Calu3 (cell line): ENCODE measurements around the gene CXCR2. TPM values are rescaled to one million over a fixed set of nuclear protein-coding genes. Genes with fewer than 3 reads are reported as not detected.

Source experiments
- BruUV-seq: library from RNA; stranded (reverse); fragments of 400-500 nt; replicated peaks from 2 replicates; lab custom pipeline; 2021; lab: Mats Ljungman, UMichigan
- CTCF ChIA-PET: fragments of 300-600 bp; sonication (Branson Sonifier 250); formaldehyde crosslinking; loops from one replicate; lab custom pipeline; 2022; ENCODE audit warnings: antibody characterized with exemption; lab: Charles Lee
- DNase-seq: peaks from one replicate; pipeline ENCODE4 v3.0.0; 2022
- H3K27ac Mint-ChIP-seq: one replicate; pipeline ENCODE4 v1.8.0; 2022; ENCODE audit warnings: mixed read lengths; ENCODE audit not compliant: unreplicated experiment
- H3K27me3 Mint-ChIP-seq: one replicate; pipeline ENCODE4 v1.8.0; 2022; ENCODE audit warnings: mixed read lengths; ENCODE audit not compliant: unreplicated experiment
- H3K36me3 Mint-ChIP-seq: one replicate; pipeline ENCODE4 v1.8.0; 2022; ENCODE audit warnings: mild to moderate bottlenecking, moderate library complexity, mixed read lengths; ENCODE audit not compliant: insufficient read depth, unreplicated experiment
- H3K4me1 Mint-ChIP-seq: one replicate; pipeline ENCODE4 v1.8.0; 2022; ENCODE audit warnings: mild to moderate bottlenecking, low read depth, mixed read lengths; ENCODE audit not compliant: unreplicated experiment
- H3K4me3 Mint-ChIP-seq: one replicate; pipeline ENCODE4 v1.8.0; 2022; ENCODE audit warnings: mild to moderate bottlenecking, low read depth, moderate library complexity, mixed read lengths; ENCODE audit not compliant: unreplicated experiment
- H3K9me3 Mint-ChIP-seq: one replicate; pipeline ENCODE4 v1.8.0; 2022; ENCODE audit warnings: low read depth, mixed read lengths; ENCODE audit not compliant: unreplicated experiment
- CTCF ChIP-seq: fragments of 200-600 bp; IDR thresholded peaks from one replicate; pipeline ENCODE4 v1.8.0; 2022; ENCODE audit warnings: antibody characterized with exemption; ENCODE audit not compliant: unreplicated experiment
- intact Hi-C: fragments of 100-400 bp; cut with micrococcal nuclease; formaldehyde crosslinking; loops from one replicate; pipeline ENCODE4 v1.10.0; 2022; ENCODE audit not compliant: unreplicated experiment
- total RNA-seq: library from RNA; stranded (reverse); gene quantifications from 2 replicates; pipeline ENCODE4 v1.2.3, GENCODE V29; 2022

The CXCR2 gene
- total RNA-seq, 1 experiment from 2014 or later, result not detected

- peaks cover 35% of the 10 kb centered on the region for H3K27me3 Mint-ChIP-seq
- BruUV-seq, result no TSS peak
- no peak for DNase-seq
- intact Hi-C loops, result no loop called here
- no peak overlapping the region for H3K27ac Mint-ChIP-seq
- no peak for TF ChIP-seq CTCF
- CTCF ChIA-PET, result no interaction called here
- H3K4me3 Mint-ChIP-seq, result no peak overlapping the region
- H3K9me3 Mint-ChIP-seq, result no peaks in the 10 kb centered on the region
- peaks cover 15% of the 10 kb centered on the region for H3K4me1 Mint-ChIP-seq
- H3K36me3 Mint-ChIP-seq, result no peaks in the 10 kb centered on the region
These were observed 47.0 kb downstream of the CXCR2 start for GRCh38 chr2:218172845-218173244.

DNA sequence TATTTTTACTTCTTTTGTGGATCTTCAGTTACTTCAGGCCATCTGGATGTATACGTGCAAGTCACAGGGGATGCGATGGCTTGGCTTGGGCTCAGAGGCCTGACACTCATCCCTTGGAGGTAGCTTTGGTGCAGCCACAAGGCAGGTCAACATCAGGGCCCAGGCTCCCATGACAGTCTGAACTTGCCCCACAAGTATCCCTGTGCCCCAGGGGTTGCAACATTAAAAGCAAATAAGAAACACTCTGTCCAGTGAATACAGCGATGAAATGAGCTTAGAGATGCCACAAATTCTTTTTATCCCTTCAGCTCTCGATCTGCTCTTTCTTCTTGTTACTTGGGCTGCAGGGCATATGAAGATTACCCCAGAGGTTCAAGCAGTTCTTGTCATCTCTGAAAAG, 54.0 kb downstream of the CXCR2 start:
- DNase-seq, result no peak
- Mint-ChIP-seq H3K36me3 (no peaks in the 10 kb centered on the region), H3K27ac (no peak overlapping the region), H3K9me3 (no peaks in the 10 kb centered on the region), H3K4me1 (no peaks in the 10 kb centered on the region), H3K27me3 (peaks cover 57% of the 10 kb centered on the region), H3K4me3 (no peak overlapping the region)
- CTCF ChIA-PET, result no interaction called here
- no TSS peak for BruUV-seq
- intact Hi-C loops, result loop anchor here (10.0 kb wide), 1 partner anchor 215 kb away; the partner anchor contains the start of gene CTDSP1
- TF ChIP-seq CTCF, result no peak

GRCh38 chr2:218180467-218181114, 54.8 kb downstream of the CXCR2 start:
- no peak for DNase-seq
- CTCF ChIA-PET, result interaction anchor here (1.2 kb wide), 1 partner anchor 107 kb away, joined by 3 read pairs; no protein-coding TSS in a partner anchor
- no peak for TF ChIP-seq CTCF
- H3K27ac Mint-ChIP-seq, result no peak overlapping the region
- BruUV-seq, result no TSS peak
- no peak overlapping the region for H3K4me3 Mint-ChIP-seq
- H3K27me3 Mint-ChIP-seq, result peaks cover 57% of the 10 kb centered on the region
- H3K4me1 Mint-ChIP-seq, result no peaks in the 10 kb centered on the region
- H3K36me3 Mint-ChIP-seq, result no peaks in the 10 kb centered on the region
- no peaks in the 10 kb centered on the region for H3K9me3 Mint-ChIP-seq
- intact Hi-C loops, result loop anchor here (10.0 kb wide), 1 partner anchor 214 kb away; the partner anchor contains the start of gene CTDSP1

- no peaks in the 10 kb centered on the region for H3K9me3 Mint-ChIP-seq
- H3K27me3 Mint-ChIP-seq, result peaks cover 40% of the 10 kb centered on the region
- H3K36me3 Mint-ChIP-seq, result no peaks in the 10 kb centered on the region
- H3K4me1 Mint-ChIP-seq, result peaks cover 16% of the 10 kb centered on the region
- BruUV-seq, result no TSS peak
- no peak overlapping the region for H3K4me3 Mint-ChIP-seq
- intact Hi-C loops, result loop anchor here (10.0 kb wide), 1 partner anchor 210 kb away; the partner anchor contains the start of gene CTDSP1
- CTCF ChIA-PET, result no interaction called here
- H3K27ac Mint-ChIP-seq, result no peak overlapping the region
- no peak for TF ChIP-seq CTCF
- no peak for DNase-seq
These were observed 58.5 kb downstream of the CXCR2 start for GRCh38 chr2:218184331-218184730.
